ENCODE measurements around the gene KRTAP10-2.
A peak's percentile ranks its signal among the peaks of the same experiment; 100 is the strongest.

Gene KRTAP10-2

GRCh38 chr21:44547656-44548331 is 3.5 kb downstream of the KRTAP10-2 start:
- DNase-seq, result no peak
- TF ChIP-seq POLR2A (IDR thresholded peaks at IDR 0.05; ENCODE audit: low read length) (no peak), GATA1 (IDR thresholded peaks at IDR 0.05; ENCODE audit: low read depth, low read length) (no peak)

- no peak for DNase-seq
- TF ChIP-seq POLR2A (IDR thresholded peaks at IDR 0.05; ENCODE audit: low read length) (no peak), GATA1 (IDR thresholded peaks at IDR 0.05; ENCODE audit: low read depth, low read length) (no peak)
Observed at GRCh38 chr21:44544566-44544965, 6.7 kb downstream of the KRTAP10-2 start.

DNA sequence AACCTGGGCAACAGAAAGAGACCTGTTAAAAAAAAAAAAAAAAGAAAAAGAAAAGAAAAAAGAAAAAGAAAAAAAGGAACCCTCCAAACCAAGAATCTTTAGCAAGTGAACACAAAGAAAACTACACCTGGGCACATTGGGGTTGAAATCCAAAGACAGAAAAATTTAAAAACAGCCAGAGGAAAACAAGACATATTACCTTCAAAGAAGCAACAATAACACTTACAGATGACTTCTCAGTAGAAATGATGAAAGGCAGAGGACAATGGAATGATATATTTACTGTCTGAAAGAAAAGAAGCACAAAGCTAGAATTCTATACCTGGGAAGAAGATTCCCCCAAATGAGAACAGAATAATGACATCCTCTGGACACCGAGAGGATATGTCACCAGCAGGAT is 8.6 kb downstream of the KRTAP10-2 start:
- no peak for DNase-seq
- TF ChIP-seq GATA1 (IDR thresholded peaks at IDR 0.05; ENCODE audit: low read depth, low read length), result no peak
- TF ChIP-seq POLR2A (IDR thresholded peaks at IDR 0.05; ENCODE audit: low read length), result no peak

DNA sequence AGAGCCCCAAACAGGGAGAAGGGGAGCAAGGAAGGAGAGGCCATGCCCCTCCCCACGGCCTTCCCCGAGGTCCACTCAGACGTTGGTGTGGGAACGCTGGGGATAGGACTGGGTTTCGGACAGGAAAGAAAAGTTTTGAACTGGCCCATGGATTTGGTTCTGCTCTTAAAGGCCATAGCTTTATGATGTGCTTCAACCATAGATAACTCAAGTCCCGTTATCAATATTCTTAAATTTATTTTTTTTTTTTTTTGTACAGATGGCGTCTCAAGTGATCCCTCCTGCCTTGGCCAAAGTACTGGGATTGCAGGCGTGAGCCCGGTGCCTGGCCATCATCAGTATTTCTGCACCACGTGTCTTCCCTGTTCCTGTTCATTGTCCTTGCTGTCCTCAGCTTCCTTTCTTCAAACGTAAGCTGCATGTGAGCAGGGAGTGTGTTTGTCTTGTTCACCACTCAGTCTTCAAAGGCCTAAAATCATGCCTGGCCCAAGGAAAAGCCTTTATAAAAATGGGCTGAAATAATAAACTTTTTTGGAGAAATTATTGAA is 10.5 kb downstream of the KRTAP10-2 start:
- TF ChIP-seq POLR2A (IDR thresholded peaks at IDR 0.05; ENCODE audit: low read length), result no peak
- no peak for DNase-seq

DNA sequence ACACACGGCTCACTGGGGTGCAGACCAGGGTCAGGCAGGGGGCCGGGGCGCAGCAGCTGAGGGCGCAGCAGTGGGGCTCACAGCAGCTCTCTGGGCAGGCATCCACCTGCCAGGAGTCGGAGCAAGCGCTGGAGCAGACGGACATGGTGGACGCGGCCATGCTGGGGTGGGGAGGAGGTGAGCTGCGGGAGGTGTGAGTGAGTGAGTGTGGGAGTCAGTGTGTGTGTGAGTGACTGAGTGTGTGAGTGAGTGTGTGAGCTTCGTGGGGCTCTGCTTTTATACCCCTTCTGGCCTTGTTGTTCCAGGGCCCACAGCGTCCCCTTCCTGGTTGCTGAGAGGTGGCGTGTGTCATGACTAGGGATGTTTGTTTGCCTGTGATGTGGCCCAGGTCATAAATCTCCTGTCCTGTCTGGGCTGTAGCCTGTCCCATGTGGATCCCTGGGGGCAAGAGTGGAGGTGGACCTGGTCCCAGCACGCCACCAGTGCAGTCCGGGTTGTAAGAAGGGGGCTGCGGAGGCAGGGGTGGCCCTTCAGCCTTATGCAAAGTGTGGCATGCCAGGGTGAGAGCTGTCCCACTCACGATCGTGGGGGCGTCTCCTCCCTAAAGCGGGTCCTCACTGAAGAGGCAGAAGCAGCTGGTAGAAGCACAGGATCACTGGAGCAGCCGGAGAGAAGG is 11.2 kb downstream of the KRTAP10-2 start, which contains the start of gene KRTAP10-1:
TSS of gene KRTAP10-1 (minus strand) at position 205 of the 676 bp plus-strand sequence. CDS start at position 160, 45 bp downstream.
- TF ChIP-seq GATA1 (IDR thresholded peaks at IDR 0.05; ENCODE audit: low read depth, low read length) (no peak), POLR2A (IDR thresholded peaks at IDR 0.05; ENCODE audit: low read length) (no peak)

DNA sequence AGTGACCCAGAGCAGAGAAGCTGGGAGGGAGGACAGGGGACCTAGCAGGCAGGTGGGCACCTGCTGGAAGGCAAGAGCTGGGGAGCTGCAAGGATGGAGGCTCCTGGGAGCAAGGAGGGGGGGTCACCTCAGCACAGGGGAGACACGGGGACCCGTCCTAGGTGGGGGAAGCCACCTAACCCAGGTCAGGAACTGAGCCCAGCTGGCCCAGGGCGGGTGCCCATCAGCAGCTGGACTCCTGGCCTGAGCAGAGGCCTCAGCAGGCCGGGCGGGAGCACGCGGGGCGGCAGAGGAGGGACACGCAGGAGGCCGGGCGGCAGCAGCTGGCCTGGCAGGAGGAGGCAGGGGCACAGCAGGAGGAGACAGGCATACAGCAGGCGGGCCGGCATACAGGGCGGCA is 12.3 kb downstream of the KRTAP10-2 start:
- TF ChIP-seq POLR2A (IDR thresholded peaks at IDR 0.05; ENCODE audit: low read length), result no peak
- no peak for TF ChIP-seq GATA1 (IDR thresholded peaks at IDR 0.05; ENCODE audit: low read depth, low read length)
- DNase-seq, result no peak

More for the DNA sequence above, 11.2 kb downstream of the KRTAP10-2 start, which contains the start of gene KRTAP10-1:
- no peak for DNase-seq

DNA sequence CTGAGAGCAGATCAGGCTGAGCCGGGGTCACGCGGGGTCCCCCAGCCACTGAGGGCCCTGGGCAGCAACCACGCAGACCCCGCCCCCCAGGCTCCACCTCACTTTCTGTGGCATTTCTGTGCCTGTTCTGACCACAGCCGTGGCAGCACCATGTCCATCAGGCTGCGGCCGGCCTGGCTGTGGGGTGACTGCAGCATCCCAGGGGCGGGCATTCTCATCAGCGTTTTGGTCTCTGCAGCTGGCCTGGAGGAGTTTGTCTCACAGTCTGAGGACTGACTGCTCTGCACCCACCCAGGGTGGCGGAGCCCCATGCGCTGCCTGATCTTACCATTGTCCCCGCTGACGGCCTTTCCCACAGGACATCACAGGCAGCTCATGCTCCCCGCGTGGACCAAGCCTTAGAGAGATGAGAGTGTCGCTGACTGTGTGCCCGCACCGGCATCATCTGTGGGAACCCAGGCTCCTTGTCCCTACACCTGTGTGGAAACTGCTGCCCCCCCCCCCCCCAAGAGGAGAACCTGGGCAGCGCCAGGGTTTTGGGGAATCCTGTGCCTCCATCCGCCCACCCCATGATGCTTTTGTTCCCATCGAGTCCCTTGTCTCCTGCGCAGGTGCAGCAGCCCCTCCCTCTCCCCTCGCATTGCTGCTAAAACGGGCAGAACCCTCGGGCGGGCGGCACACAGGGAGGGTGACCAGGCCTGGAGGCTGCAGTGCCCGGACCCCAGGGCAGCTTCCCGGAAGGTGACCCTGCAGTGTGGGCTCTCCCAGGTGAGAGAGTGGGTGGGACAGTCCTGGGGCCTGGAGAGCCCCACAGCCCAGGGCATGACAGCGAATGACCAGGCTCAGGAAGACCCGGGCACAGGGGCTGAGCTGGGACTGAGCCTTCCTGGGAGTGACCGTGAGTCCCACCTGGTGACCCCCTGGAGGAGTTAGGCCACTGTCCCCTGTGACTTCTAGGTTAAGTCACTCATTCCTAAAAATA is 13.1 kb downstream of the KRTAP10-2 start:
- TF ChIP-seq GATA1 (IDR thresholded peaks at IDR 0.05; ENCODE audit: low read depth, low read length) (no peak), POLR2A (IDR thresholded peaks at IDR 0.05; ENCODE audit: low read length) (no peak)
- DNase-seq, result no peak

DNA sequence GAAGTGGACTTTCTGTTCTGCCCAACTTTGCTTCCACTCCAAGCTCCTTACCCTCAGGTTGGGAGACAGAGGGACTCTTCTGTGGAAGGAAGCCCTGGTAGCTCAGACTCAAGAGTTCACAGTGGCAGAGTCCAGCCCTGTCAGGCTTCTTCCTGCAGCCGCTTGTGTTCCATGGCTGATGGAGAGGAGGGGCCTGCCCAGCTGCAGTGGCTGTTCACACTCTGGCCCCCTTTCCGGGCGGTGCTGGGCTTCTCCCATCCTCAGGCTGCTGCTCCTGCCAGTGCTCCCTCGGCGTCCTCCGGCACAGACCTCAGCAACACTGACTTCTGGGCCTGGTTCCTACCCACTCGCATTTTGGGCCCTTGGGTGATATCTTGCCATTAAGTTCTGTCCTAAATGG is 15.3 kb downstream of the KRTAP10-2 start:
- no peak for TF ChIP-seq GATA1 (IDR thresholded peaks at IDR 0.05; ENCODE audit: low read depth, low read length)
- no peak for TF ChIP-seq POLR2A (IDR thresholded peaks at IDR 0.05; ENCODE audit: low read length)
- DNase-seq, result no peak

GRCh38 chr21:44534688-44535087 is 16.6 kb downstream of the KRTAP10-2 start:
- DNase-seq, result no peak
- TF ChIP-seq GATA1 (IDR thresholded peaks at IDR 0.05; ENCODE audit: low read depth, low read length) (no peak), POLR2A (IDR thresholded peaks at IDR 0.05; ENCODE audit: low read length) (no peak)

GRCh38 chr21:44533891-44534627 is 17.2 kb downstream of the KRTAP10-2 start:
- TF ChIP-seq GATA1 (IDR thresholded peaks at IDR 0.05; ENCODE audit: low read depth, low read length) (no peak), POLR2A (IDR thresholded peaks at IDR 0.05; ENCODE audit: low read length) (no peak)
- peak in 1 of 2 experiments; percentile 8 for DNase-seq

DNA sequence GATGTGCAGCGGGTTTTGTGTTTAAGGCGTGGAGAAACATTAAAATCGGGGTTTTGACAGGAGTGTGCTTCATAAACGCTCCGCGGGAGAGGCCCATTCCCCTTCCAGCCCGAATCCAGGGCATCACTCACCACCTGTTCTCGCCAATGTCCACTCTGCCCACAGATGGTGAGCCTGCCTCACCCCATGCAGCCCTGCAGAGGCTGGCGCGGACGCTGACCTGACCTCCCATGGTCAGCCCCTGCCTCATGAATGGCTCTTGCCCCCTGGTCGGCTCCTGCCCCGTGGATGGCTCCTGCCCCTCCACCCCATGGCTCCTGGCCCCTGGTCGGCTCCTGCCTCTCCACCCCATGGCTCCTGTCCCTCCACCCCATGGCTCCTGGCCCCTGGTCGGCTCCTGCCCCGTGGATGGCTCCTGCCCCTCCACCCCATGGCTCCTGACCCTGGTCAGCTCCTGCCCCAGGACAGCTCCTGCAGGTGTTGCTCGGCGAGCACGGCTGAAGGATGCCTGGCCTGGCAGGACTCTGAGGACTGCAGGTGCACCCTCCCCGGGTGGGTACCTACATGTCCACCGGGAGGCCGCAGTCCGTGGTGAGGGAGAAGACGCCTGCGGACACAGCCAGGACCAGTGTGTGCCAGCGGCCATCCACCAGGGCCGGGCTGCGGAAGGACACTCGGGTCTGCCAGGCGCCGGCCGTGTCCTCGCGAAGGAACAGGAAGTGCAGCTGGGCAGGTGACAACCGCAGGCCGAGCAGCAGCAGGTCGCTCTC is 18.0 kb downstream of the KRTAP10-2 start:
- DNase-seq, result no peak
- no peak for TF ChIP-seq POLR2A (IDR thresholded peaks at IDR 0.05; ENCODE audit: low read length)
- no peak for TF ChIP-seq GATA1 (IDR thresholded peaks at IDR 0.05; ENCODE audit: low read depth, low read length)

DNA sequence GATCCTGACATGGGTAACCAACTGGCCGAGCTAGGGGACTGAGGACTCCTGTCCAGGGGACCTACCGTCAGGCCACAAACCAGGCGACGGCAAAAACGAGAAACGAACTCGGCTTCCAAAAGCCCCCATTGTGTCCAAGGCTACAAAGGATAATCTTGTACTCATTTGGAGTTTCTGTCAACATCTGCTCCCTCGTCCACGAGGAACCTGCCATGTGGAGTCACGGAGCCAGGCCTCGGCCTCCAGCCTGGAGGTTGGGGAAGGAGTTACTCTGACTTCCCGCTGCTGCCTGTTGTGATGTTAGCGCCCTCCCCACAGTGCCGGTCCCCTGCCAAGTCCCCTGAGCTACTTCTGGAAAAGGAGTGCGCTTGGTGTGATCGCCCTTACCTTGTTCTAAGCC is 18.6 kb downstream of the KRTAP10-2 start:
- DNase-seq, result no peak
- no peak for TF ChIP-seq GATA1 (IDR thresholded peaks at IDR 0.05; ENCODE audit: low read depth, low read length)

All from erythroblast (primary cell).